Uterus (tissue), 2 donors: ENCODE results near the gene MSL3.

Experiments
- POLR2A ChIP-seq, 2 donors: fragments of 450-650 bp; IDR thresholded peaks; one replicate each; pipeline ENCODE4 v1.6.1; 2016; ENCODE audit warnings: antibody characterized with exemption in 2 of 2, mild to moderate bottlenecking in 1 of 2, moderate library complexity in 1 of 2
- TF ChIP-seq, protein P1 (sequence below), 4 experiments: fragments of 200-600 bp in 2 of 4; fragments of 450-650 bp in 2 of 4; sonication (generic) in 2 of 4; IDR thresholded peaks; one replicate each; pipeline ENCODE4 v1.5.1; 2016 to 2019; ENCODE audit warnings: antibody characterized with exemption in 4 of 4, mild to moderate bottlenecking in 2 of 4, moderate library complexity in 1 of 4

- TF ChIP-seq, protein P1, sequence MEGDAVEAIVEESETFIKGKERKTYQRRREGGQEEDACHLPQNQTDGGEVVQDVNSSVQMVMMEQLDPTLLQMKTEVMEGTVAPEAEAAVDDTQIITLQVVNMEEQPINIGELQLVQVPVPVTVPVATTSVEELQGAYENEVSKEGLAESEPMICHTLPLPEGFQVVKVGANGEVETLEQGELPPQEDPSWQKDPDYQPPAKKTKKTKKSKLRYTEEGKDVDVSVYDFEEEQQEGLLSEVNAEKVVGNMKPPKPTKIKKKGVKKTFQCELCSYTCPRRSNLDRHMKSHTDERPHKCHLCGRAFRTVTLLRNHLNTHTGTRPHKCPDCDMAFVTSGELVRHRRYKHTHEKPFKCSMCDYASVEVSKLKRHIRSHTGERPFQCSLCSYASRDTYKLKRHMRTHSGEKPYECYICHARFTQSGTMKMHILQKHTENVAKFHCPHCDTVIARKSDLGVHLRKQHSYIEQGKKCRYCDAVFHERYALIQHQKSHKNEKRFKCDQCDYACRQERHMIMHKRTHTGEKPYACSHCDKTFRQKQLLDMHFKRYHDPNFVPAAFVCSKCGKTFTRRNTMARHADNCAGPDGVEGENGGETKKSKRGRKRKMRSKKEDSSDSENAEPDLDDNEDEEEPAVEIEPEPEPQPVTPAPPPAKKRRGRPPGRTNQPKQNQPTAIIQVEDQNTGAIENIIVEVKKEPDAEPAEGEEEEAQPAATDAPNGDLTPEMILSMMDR (IDR thresholded peaks at IDR 0.05): peak; percentile 63 to 79 (median 75)
- TF ChIP-seq POLR2A (IDR thresholded peaks at IDR 0.05): no peak
These were observed 12.3 kb downstream of the MSL3 start for GRCh38 chrX:11770320-11770719.
